HepG2 (cell line): ENCODE data around the gene NT5C3B. TPM values are rescaled to one million over a fixed set of nuclear protein-coding genes. Genes with fewer than 3 reads are reported as not detected.

Experiments
- BRCA1 ChIP-seq: sonication (generic); formaldehyde crosslinking; IDR thresholded peaks from 2 replicates; pipeline ENCODE4 v1.4.0; 2020; ENCODE audit warnings: missing genetic modification reagents
- DMAP1 ChIP-seq: IDR thresholded peaks from 2 replicates; pipeline ENCODE4 v1.6.1; 2016
- ELF1 ChIP-seq: sonication (generic); formaldehyde crosslinking; IDR thresholded peaks from 2 replicates; pipeline ENCODE4 v1.4.0; 2020; ENCODE audit warnings: missing genetic modification reagents
- ETV6 ChIP-seq: sonication (generic); formaldehyde crosslinking; conservative IDR thresholded peaks from 2 replicates; pipeline ENCODE4 v1.4.0; 2020; ENCODE audit warnings: missing genetic modification reagents
- KLF6 ChIP-seq: IDR thresholded peaks from 2 replicates; pipeline ENCODE4 v1.8.0; 2016; ENCODE audit warnings: missing biosample characterization, missing genetic modification reagents
- MAF1 ChIP-seq: sonication (generic); formaldehyde crosslinking; IDR thresholded peaks from 2 replicates; pipeline ENCODE4 v1.5.0; 2020; ENCODE audit warnings: missing genetic modification reagents, borderline replicate concordance
- MEIS2 ChIP-seq: sonication (generic); formaldehyde crosslinking; IDR thresholded peaks from 2 replicates; pipeline ENCODE4 v1.9.0; 2021; ENCODE audit warnings: mild to moderate bottlenecking, missing genetic modification reagents
- MLLT10 ChIP-seq: sonication (generic); formaldehyde crosslinking; IDR thresholded peaks from 2 replicates; pipeline ENCODE4 v1.4.0; 2020; ENCODE audit warnings: missing genetic modification reagents
- SALL2 ChIP-seq: sonication (generic); formaldehyde crosslinking; IDR thresholded peaks from 2 replicates; pipeline ENCODE4 v1.8.1; 2023; ENCODE audit warnings: mild to moderate bottlenecking, missing genetic modification reagents, inconsistent platforms
- SOX5 ChIP-seq: IDR thresholded peaks from 2 replicates; pipeline ENCODE4 v1.6.1; 2016; ENCODE audit warnings: borderline replicate concordance
- ZBTB8A ChIP-seq: sonication (generic); formaldehyde crosslinking; IDR thresholded peaks from 2 replicates; pipeline ENCODE4 v1.4.0; 2020; ENCODE audit warnings: mild to moderate bottlenecking, low read depth, missing genetic modification reagents, borderline replicate concordance
- ZFP1 ChIP-seq: IDR thresholded peaks from 2 replicates; pipeline ENCODE4 v1.6.1; 2016
- ZNF101 ChIP-seq: sonication (generic); formaldehyde crosslinking; IDR thresholded peaks from 2 replicates; pipeline ENCODE4 v1.4.0; 2020; ENCODE audit warnings: mild to moderate bottlenecking, low read depth, missing genetic modification reagents, borderline replicate concordance
- ZNF274 ChIP-seq: sonication (generic); formaldehyde crosslinking; IDR thresholded peaks from 2 replicates; pipeline ENCODE4 v1.5.1; 2020; ENCODE audit warnings: mild to moderate bottlenecking, missing genetic modification reagents
- ZNF44 ChIP-seq: sonication (generic); formaldehyde crosslinking; IDR thresholded peaks from 2 replicates; pipeline ENCODE4 v1.5.1; 2020; ENCODE audit warnings: mild to moderate bottlenecking, missing genetic modification reagents
- ZNF644 ChIP-seq: IDR thresholded peaks from 2 replicates; pipeline ENCODE4 v1.6.1; 2016; ENCODE audit warnings: low read depth
- ZNF672 ChIP-seq: sonication (generic); formaldehyde crosslinking; IDR thresholded peaks from 2 replicates; pipeline ENCODE4 v1.8.1; 2022; ENCODE audit warnings: missing genetic modification reagents
- polyA plus RNA-seq, 8 experiments: library from polyadenylated mRNA; depleted of rRNA in 3 of 8; stranded (reverse) in 7 of 8; unstranded in 1 of 8; fragments of >200 nt; fragmentation: Illumina TruSeq in 4 of 8; extraction: Trizol in 4 of 8; gene quantifications; 2 replicates each; pipeline versions ENCODE4 v1.2.1 to v1.2.3, GENCODE V29; 2011 to 2016; ENCODE audit warnings: low read depth in 4 of 8, missing spikeins in 1 of 8, mixed read lengths in 1 of 8; ENCODE audit not compliant: insufficient read depth in 1 of 8
- total RNA-seq, 5 experiments: library from RNA; depleted of rRNA; stranded (reverse); fragments of >200 nt; fragmentation: Illumina TruSeq; extraction: Trizol; gene quantifications; 2 replicates each; pipeline ENCODE4 v1.2.3, GENCODE V29; 2016; ENCODE audit warnings: low read depth in 1 of 5
- TF ChIP-seq, protein P1 (sequence below): IDR thresholded peaks from 2 replicates; pipeline ENCODE4 v1.6.1; 2016; ENCODE audit warnings: low read depth
- TF ChIP-seq, protein P2 (sequence below): IDR thresholded peaks from 2 replicates; pipeline ENCODE4 v1.6.1; 2016
- TF ChIP-seq, protein P3 (sequence below): IDR thresholded peaks from 2 replicates; pipeline ENCODE4 v1.6.1; 2016; ENCODE audit warnings: missing compliant biosample characterization, missing genetic modification reagents, borderline replicate concordance
- TF ChIP-seq, protein P4 (sequence below): sonication (generic); formaldehyde crosslinking; IDR thresholded peaks from 2 replicates; pipeline ENCODE4 v1.4.0; 2020; ENCODE audit warnings: missing genetic modification reagents
- TF ChIP-seq, protein P5 (sequence below), 2 experiments: sonication (generic) in 1 of 2; formaldehyde crosslinking in 1 of 2; IDR thresholded peaks; 2 replicates each; pipeline versions ENCODE4 v1.4.0 to v1.6.1; 2018 to 2020; ENCODE audit warnings: missing genetic modification reagents in 2 of 2, borderline replicate concordance in 1 of 2, low read depth in 1 of 2, mild to moderate bottlenecking in 1 of 2, missing biosample characterization in 1 of 2
- TF ChIP-seq, protein P6 (sequence below): sonication (generic); formaldehyde crosslinking; IDR thresholded peaks from 2 replicates; pipeline ENCODE4 v1.4.0; 2020; ENCODE audit warnings: mild to moderate bottlenecking, missing genetic modification reagents

NT5C3B gene
- total and polyA plus RNA-seq, 2 of the 13 experiments (the other 11 are each of a cell fraction or from before 2014, with no cell fraction given): 104 to 126 TPM

DNA sequence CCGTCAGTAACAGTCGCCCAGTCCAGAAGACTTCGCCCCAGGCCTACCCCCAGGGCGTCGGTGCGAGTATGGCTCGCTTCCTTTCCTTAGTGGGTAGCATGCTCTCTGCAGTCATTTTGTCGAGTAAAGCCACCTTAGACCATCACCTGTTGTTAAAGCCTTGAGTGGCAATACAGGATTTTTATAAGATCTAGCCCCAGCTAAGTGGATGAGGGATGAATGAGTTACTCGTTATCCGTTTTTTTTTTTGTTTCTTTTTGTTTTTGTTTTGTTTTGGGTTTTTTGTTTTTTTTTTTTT is 29.5 kb upstream of the NT5C3B start (continued):
- TF ChIP-seq, protein P1, sequence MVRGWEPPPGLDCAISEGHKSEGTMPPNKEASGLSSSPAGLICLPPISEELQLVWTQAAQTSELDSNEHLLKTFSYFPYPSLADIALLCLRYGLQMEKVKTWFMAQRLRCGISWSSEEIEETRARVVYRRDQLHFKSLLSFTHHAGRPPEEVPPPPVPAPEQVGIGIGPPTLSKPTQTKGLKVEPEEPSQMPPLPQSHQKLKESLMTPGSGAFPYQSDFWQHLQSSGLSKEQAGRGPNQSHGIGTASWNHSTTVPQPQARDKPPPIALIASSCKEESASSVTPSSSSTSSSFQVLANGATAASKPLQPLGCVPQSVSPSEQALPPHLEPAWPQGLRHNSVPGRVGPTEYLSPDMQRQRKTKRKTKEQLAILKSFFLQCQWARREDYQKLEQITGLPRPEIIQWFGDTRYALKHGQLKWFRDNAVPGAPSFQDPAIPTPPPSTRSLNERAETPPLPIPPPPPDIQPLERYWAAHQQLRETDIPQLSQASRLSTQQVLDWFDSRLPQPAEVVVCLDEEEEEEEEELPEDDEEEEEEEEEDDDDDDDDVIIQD: no peak
- TF ChIP-seq, protein P2, sequence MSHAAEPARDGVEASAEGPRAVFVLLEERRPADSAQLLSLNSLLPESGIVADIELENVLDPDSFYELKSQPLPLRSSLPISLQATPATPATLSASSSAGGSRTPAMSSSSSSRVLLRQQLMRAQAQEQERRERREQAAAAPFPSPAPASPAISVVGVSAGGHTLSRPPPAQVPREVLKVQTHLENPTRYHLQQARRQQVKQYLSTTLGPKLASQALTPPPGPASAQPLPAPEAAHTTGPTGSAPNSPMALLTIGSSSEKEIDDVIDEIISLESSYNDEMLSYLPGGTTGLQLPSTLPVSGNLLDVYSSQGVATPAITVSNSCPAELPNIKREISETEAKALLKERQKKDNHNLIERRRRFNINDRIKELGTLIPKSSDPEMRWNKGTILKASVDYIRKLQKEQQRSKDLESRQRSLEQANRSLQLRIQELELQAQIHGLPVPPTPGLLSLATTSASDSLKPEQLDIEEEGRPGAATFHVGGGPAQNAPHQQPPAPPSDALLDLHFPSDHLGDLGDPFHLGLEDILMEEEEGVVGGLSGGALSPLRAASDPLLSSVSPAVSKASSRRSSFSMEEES (CRISPR knock-in tag): no peak
- TF ChIP-seq ZNF274 (CRISPR knock-in tag) (no peak), KLF6 (CRISPR knock-in tag) (peak; percentile 7; the same call in 1 of the 2 replicates), ZNF672 (no peak), ZNF644 (CRISPR knock-in tag) (no peak), ELF1 (CRISPR knock-in tag) (no peak), MLLT10 (no peak), MAF1 (CRISPR knock-in tag) (no peak), ZNF101 (CRISPR knock-in tag) (no peak), MEIS2 (CRISPR knock-in tag) (no peak; the same call in 1 of the 2 replicates), SALL2 (CRISPR knock-in tag) (no peak), DMAP1 (CRISPR knock-in tag) (no peak), ZBTB8A (CRISPR knock-in tag) (no peak), BRCA1 (CRISPR knock-in tag) (0 out of 2 replicates have a peak, but pooled peaks have one; percentile 9), ETV6 (CRISPR knock-in tag) (no peak), ZNF44 (CRISPR knock-in tag) (no peak), ZFP1 (CRISPR knock-in tag) (no peak), SOX5 (CRISPR knock-in tag) (0 out of 2 replicates have a peak, but pooled peaks have one; percentile 31)
- TF ChIP-seq, protein P3, sequence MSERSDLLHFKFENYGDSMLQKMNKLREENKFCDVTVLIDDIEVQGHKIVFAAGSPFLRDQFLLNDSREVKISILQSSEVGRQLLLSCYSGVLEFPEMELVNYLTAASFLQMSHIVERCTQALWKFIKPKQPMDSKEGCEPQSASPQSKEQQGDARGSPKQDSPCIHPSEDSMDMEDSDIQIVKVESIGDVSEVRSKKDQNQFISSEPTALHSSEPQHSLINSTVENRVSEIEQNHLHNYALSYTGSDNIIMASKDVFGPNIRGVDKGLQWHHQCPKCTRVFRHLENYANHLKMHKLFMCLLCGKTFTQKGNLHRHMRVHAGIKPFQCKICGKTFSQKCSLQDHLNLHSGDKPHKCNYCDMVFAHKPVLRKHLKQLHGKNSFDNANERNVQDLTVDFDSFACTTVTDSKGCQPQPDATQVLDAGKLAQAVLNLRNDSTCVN (CRISPR knock-in tag): no peak
- TF ChIP-seq, protein P4, sequence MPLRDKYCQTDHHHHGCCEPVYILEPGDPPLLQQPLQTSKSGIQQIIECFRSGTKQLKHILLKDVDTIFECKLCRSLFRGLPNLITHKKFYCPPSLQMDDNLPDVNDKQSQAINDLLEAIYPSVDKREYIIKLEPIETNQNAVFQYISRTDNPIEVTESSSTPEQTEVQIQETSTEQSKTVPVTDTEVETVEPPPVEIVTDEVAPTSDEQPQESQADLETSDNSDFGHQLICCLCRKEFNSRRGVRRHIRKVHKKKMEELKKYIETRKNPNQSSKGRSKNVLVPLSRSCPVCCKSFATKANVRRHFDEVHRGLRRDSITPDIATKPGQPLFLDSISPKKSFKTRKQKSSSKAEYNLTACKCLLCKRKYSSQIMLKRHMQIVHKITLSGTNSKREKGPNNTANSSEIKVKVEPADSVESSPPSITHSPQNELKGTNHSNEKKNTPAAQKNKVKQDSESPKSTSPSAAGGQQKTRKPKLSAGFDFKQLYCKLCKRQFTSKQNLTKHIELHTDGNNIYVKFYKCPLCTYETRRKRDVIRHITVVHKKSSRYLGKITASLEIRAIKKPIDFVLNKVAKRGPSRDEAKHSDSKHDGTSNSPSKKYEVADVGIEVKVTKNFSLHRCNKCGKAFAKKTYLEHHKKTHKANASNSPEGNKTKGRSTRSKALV (CRISPR knock-in tag): 0 out of 2 replicates have a peak, but pooled peaks have one; percentile 13
- TF ChIP-seq, protein P5, sequence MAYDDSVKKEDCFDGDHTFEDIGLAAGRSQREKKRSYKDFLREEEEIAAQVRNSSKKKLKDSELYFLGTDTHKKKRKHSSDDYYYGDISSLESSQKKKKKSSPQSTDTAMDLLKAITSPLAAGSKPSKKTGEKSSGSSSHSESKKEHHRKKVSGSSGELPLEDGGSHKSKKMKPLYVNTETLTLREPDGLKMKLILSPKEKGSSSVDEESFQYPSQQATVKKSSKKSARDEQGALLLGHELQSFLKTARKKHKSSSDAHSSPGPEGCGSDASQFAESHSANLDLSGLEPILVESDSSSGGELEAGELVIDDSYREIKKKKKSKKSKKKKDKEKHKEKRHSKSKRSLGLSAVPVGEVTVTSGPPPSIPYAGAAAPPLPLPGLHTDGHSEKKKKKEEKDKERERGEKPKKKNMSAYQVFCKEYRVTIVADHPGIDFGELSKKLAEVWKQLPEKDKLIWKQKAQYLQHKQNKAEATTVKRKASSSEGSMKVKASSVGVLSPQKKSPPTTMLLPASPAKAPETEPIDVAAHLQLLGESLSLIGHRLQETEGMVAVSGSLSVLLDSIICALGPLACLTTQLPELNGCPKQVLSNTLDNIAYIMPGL (CRISPR knock-in tag; IDR thresholded peaks at IDR 0.05; ENCODE audit: borderline replicate concordance in 1 of 2, low read depth in 1 of 2): 0 out of 4 replicates have a peak, but pooled peaks of 1 of the 2 experiments have one; percentile 13
- TF ChIP-seq, protein P6, sequence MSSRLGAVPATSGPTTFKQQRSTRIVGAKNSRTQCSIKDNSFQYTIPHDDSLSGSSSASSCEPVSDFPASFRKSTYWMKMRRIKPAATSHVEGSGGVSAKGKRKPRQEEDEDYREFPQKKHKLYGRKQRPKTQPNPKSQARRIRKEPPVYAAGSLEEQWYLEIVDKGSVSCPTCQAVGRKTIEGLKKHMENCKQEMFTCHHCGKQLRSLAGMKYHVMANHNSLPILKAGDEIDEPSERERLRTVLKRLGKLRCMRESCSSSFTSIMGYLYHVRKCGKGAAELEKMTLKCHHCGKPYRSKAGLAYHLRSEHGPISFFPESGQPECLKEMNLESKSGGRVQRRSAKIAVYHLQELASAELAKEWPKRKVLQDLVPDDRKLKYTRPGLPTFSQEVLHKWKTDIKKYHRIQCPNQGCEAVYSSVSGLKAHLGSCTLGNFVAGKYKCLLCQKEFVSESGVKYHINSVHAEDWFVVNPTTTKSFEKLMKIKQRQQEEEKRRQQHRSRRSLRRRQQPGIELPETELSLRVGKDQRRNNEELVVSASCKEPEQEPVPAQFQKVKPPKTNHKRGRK: 0 out of 2 replicates have a peak, but pooled peaks have one; percentile 47
